GM23248 (cell line): ENCODE measurements around the gene PDE10A. TPM values are rescaled to one million over a fixed set of nuclear protein-coding genes. Genes with fewer than 3 reads are reported as not detected.

ENCODE experiments used
- DNase-seq: peaks from one replicate; pipeline ENCODE4 v3.0.0-alpha.2; 2015
- H2AFZ ChIP-seq: fragments of 200-600 bp; sonication (generic); 2 replicates; pipeline ENCODE4 v1.6.1; 2016; ENCODE audit warnings: antibody characterized with exemption
- H3F3A ChIP-seq: fragments of 200-600 bp; sonication (generic); 2 replicates; pipeline ENCODE4 v1.6.1; 2016; ENCODE audit warnings: mild to moderate bottlenecking, antibody characterized with exemption, mixed run types; ENCODE audit not compliant: insufficient read depth
- H3K27ac ChIP-seq: fragments of 200-600 bp; sonication (generic); 2 replicates; pipeline ENCODE4 v1.5.1; 2016; ENCODE audit warnings: mild to moderate bottlenecking
- H3K27me3 ChIP-seq: fragments of 200-600 bp; sonication (generic); replicated peaks from 2 replicates; pipeline ENCODE4 v1.6.1; 2016; ENCODE audit warnings: mild to moderate bottlenecking; ENCODE audit not compliant: insufficient read depth
- H3K36me3 ChIP-seq: fragments of 200-600 bp; sonication (generic); 2 replicates; pipeline ENCODE4 v1.6.1; 2016; ENCODE audit warnings: low read depth, mild to moderate bottlenecking
- H3K4me1 ChIP-seq: fragments of 200-600 bp; sonication (generic); 2 replicates; pipeline ENCODE4 v1.6.1; 2016; ENCODE audit warnings: mild to moderate bottlenecking; ENCODE audit not compliant: insufficient read depth
- H3K4me2 ChIP-seq: fragments of 200-600 bp; sonication (generic); one replicate; pipeline ENCODE4 v1.6.1; 2016; ENCODE audit warnings: mild to moderate bottlenecking; ENCODE audit not compliant: unreplicated experiment
- H3K4me3 ChIP-seq: fragments of 200-600 bp; sonication (generic); 2 replicates; pipeline ENCODE4 v1.5.1; 2016; ENCODE audit warnings: mild to moderate bottlenecking
- H3K79me2 ChIP-seq: fragments of 200-600 bp; sonication (generic); 2 replicates; pipeline ENCODE4 v1.6.1; 2016; ENCODE audit warnings: mild to moderate bottlenecking; ENCODE audit not compliant: insufficient read depth
- H3K9ac ChIP-seq: fragments of 200-600 bp; sonication (generic); 2 replicates; pipeline ENCODE4 v1.6.1; 2016; ENCODE audit warnings: mild to moderate bottlenecking
- H3K9me2 ChIP-seq: fragments of 200-600 bp; sonication (generic); 2 replicates; pipeline ENCODE4 v1.6.1; 2016; ENCODE audit warnings: mixed run types, mild to moderate bottlenecking, moderate library complexity; ENCODE audit not compliant: insufficient read depth
- H3K9me3 ChIP-seq: fragments of 200-600 bp; sonication (generic); one replicate; pipeline ENCODE4 v1.6.1; 2017; ENCODE audit warnings: low read depth
- H4K20me1 ChIP-seq: fragments of 200-600 bp; sonication (generic); 2 replicates; pipeline ENCODE4 v1.6.0; 2016; ENCODE audit not compliant: insufficient read depth
- EZH2 ChIP-seq: fragments of 200-600 bp; sonication (generic); IDR thresholded peaks from 2 replicates; pipeline ENCODE4 v1.6.1; 2018; ENCODE audit warnings: antibody characterized with exemption, mild to moderate bottlenecking; ENCODE audit not compliant: insufficient read depth, poor library complexity, severe bottlenecking
- EZH2phosphoT487 ChIP-seq: fragments of 200-600 bp; sonication (generic); IDR thresholded peaks from 2 replicates; pipeline ENCODE4 v1.6.1; 2018; ENCODE audit warnings: antibody characterized with exemption, moderate library complexity, mild to moderate bottlenecking, low read depth; ENCODE audit not compliant: insufficient read depth
- WGBS, 2 experiments: methylation state at CpG; one replicate each; pipeline ENCODE4 v1.1.6; 2015 to 2017; ENCODE audit warnings: low lambda C conversion rate in 2 of 2, low coverage in 1 of 2; ENCODE audit errors: missing lambda C conversion rate in 2 of 2; 5-methylcytosine and 5-hydroxymethylcytosine counted together
- in situ Hi-C: fragments of 300-500 bp; cut with MboI; formaldehyde crosslinking; loops from 2 replicates; pipeline ENCODE4 v1.15.0; 2020
- polyA plus RNA-seq: library from polyadenylated mRNA; unstranded; fragments of >200 nt; fragmentation: Nextera tagmentation; extraction: Ambion mirVana; gene quantifications from 2 replicates; pipeline ENCODE4 v1.2.1, GENCODE V29; 2016
- total RNA-seq: library from RNA; depleted of rRNA; stranded (reverse); fragments of >200 nt; shearing (Covaris generic); gene quantifications from 2 replicates; pipeline ENCODE4 v1.2.3, GENCODE V29; 2014

Gene PDE10A
- total and polyA plus RNA-seq, 2 experiments from 2014 or later = 0.11 to 0.21 TPM

GRCh38 chr6:165588515-165588914, 74.5 kb downstream of the PDE10A start:
- H2AFZ ChIP-seq = no peak overlapping the region
- no peak for DNase-seq
- no peak overlapping the region for H3K4me2 ChIP-seq
- no peak overlapping the region for H3K4me3 ChIP-seq
- H3K27me3 ChIP-seq = no peaks in the 10 kb centered on the region
- in situ Hi-C loops = no loop called here
- no peaks in the 10 kb centered on the region for H3F3A ChIP-seq
- H3K9ac ChIP-seq = no peak overlapping the region
- no peaks in the 10 kb centered on the region for H3K9me2 ChIP-seq
- no peaks in the 10 kb centered on the region for H3K4me1 ChIP-seq
- no peaks in the 10 kb centered on the region for H4K20me1 ChIP-seq
- WGBS, 2 experiments = 7 to 36% methylated on average over 1 of the region's 1 CpG
- no peaks in the 10 kb centered on the region for H3K36me3 ChIP-seq
- TF ChIP-seq EZH2 (no peak), EZH2phosphoT487 (no peak)
- no peaks in the 10 kb centered on the region for H3K9me3 ChIP-seq
- no peak overlapping the region for H3K27ac ChIP-seq
- no peaks in the 10 kb centered on the region for H3K79me2 ChIP-seq

- H4K20me1 ChIP-seq = no peaks in the 10 kb centered on the region
- H3K27me3 ChIP-seq = no peaks in the 10 kb centered on the region
- no peaks in the 10 kb centered on the region for H3K79me2 ChIP-seq
- H3K4me2 ChIP-seq = no peak overlapping the region
- no peaks in the 10 kb centered on the region for H3K9me3 ChIP-seq
- no peaks in the 10 kb centered on the region for H3K4me1 ChIP-seq
- 32 to 33% methylated on average over 5 of the region's 5 CpGs for WGBS, 2 experiments
- H3F3A ChIP-seq = no peaks in the 10 kb centered on the region
- no peak overlapping the region for H2AFZ ChIP-seq
- no peak overlapping the region for H3K27ac ChIP-seq
- H3K9me2 ChIP-seq = no peaks in the 10 kb centered on the region
- in situ Hi-C loops = no loop called here
- H3K36me3 ChIP-seq = no peaks in the 10 kb centered on the region
- no peak overlapping the region for H3K4me3 ChIP-seq
- H3K9ac ChIP-seq = no peak overlapping the region
- DNase-seq = no peak
- TF ChIP-seq EZH2phosphoT487 (no peak), EZH2 (no peak)
These were observed 75.8 kb downstream of the PDE10A start for GRCh38 chr6:165587206-165587605.

- no peak overlapping the region for H3K4me2 ChIP-seq
- no peak overlapping the region for H3K27ac ChIP-seq
- H3K79me2 ChIP-seq = no peaks in the 10 kb centered on the region
- no peaks in the 10 kb centered on the region for H3K9me2 ChIP-seq
- H3K4me1 ChIP-seq = no peaks in the 10 kb centered on the region
- WGBS, 2 experiments = 3 to 16% methylated on average over 3 of the region's 3 CpGs
- in situ Hi-C loops = no loop called here
- no peaks in the 10 kb centered on the region for H3K9me3 ChIP-seq
- H2AFZ ChIP-seq = no peak overlapping the region
- H3K9ac ChIP-seq = no peak overlapping the region
- H3F3A ChIP-seq = no peaks in the 10 kb centered on the region
- H3K27me3 ChIP-seq = no peaks in the 10 kb centered on the region
- no peaks in the 10 kb centered on the region for H3K36me3 ChIP-seq
- H4K20me1 ChIP-seq = no peaks in the 10 kb centered on the region
- no peak overlapping the region for H3K4me3 ChIP-seq
- no peak for DNase-seq
- no peak for TF ChIP-seq EZH2
- no peak for TF ChIP-seq EZH2phosphoT487
These were observed 76.3 kb downstream of the PDE10A start for GRCh38 chr6:165586706-165587105.

GRCh38 chr6:165585060-165585459, 78.0 kb downstream of the PDE10A start:
- H3K4me1 ChIP-seq = no peaks in the 10 kb centered on the region
- H2AFZ ChIP-seq = no peak overlapping the region
- no peaks in the 10 kb centered on the region for H3K27me3 ChIP-seq
- no peak overlapping the region for H3K4me3 ChIP-seq
- TF ChIP-seq EZH2phosphoT487 (no peak), EZH2 (no peak)
- no peaks in the 10 kb centered on the region for H3K79me2 ChIP-seq
- no peak overlapping the region for H3K4me2 ChIP-seq
- no peaks in the 10 kb centered on the region for H3F3A ChIP-seq
- H3K9me3 ChIP-seq = no peaks in the 10 kb centered on the region
- H4K20me1 ChIP-seq = no peaks in the 10 kb centered on the region
- H3K9me2 ChIP-seq = no peaks in the 10 kb centered on the region
- H3K9ac ChIP-seq = no peak overlapping the region
- in situ Hi-C loops = no loop called here
- no peak overlapping the region for H3K27ac ChIP-seq
- no peak for DNase-seq
- no peaks in the 10 kb centered on the region for H3K36me3 ChIP-seq

GRCh38 chr6:165584541-165584940, 78.5 kb downstream of the PDE10A start:
- in situ Hi-C loops = no loop called here
- Histone ChIP-seq H3K9me2 (no peaks in the 10 kb centered on the region), H3K9ac (no peak overlapping the region), H3K36me3 (no peaks in the 10 kb centered on the region), H3K4me2 (no peak overlapping the region), H3F3A (no peaks in the 10 kb centered on the region), H4K20me1 (no peaks in the 10 kb centered on the region), H3K4me3 (no peak overlapping the region), H3K9me3 (no peaks in the 10 kb centered on the region), H3K79me2 (no peaks in the 10 kb centered on the region), H3K4me1 (no peaks in the 10 kb centered on the region), H2AFZ (no peak overlapping the region), H3K27ac (no peak overlapping the region), H3K27me3 (no peaks in the 10 kb centered on the region)
- WGBS, 2 experiments = 33 to 36% methylated on average over 1 of the region's 1 CpG
- no peak for TF ChIP-seq EZH2phosphoT487
- TF ChIP-seq EZH2 = no peak
- DNase-seq = no peak
